Mesothelial cell of epicardium (in vitro differentiated cells): ENCODE results near the gene ASCC1. TPM values are rescaled to one million over a fixed set of nuclear protein-coding genes. Genes with fewer than 3 reads are reported as not detected.
"Not testable (repeated sequence)": the region's sequence is repeated elsewhere in the genome, so short reads cannot be mapped to it uniquely, and the experiment has no call there.

Experiments used
- DNase-seq, 2 experiments: peaks; one replicate each; pipeline ENCODE4 v3.0.0; 2021; ENCODE audit warnings: low spot score in 2 of 2; ENCODE audit not compliant: unreplicated experiment in 2 of 2
- H3K27ac Mint-ChIP-seq: 2 replicates; pipeline ENCODE4 v1.8.0; 2021; ENCODE audit warnings: mixed read lengths
- H3K27me3 Mint-ChIP-seq: 2 replicates; pipeline ENCODE4 v1.8.0; 2021; ENCODE audit warnings: low read depth, mixed read lengths
- H3K36me3 Mint-ChIP-seq: 2 replicates; pipeline ENCODE4 v1.8.0; 2021; ENCODE audit warnings: mixed read lengths
- H3K4me1 Mint-ChIP-seq: 2 replicates; pipeline ENCODE4 v1.8.0; 2021; ENCODE audit warnings: mixed read lengths
- H3K4me3 Mint-ChIP-seq: 2 replicates; pipeline ENCODE4 v1.8.0; 2021; ENCODE audit warnings: mild to moderate bottlenecking, moderate library complexity, mixed read lengths
- H3K9me3 Mint-ChIP-seq: 2 replicates; pipeline ENCODE4 v1.8.0; 2021; ENCODE audit warnings: mixed read lengths
- total RNA-seq: library from RNA; stranded (reverse); gene quantifications from 3 replicates; pipeline ENCODE4 v1.2.1, GENCODE V29; 2021
- TF ChIP-seq, protein P1 (sequence below): fragments of 200-600 bp; sonication (generic); IDR thresholded peaks from one replicate; pipeline ENCODE4 v1.5.0; 2021; ENCODE audit warnings: antibody characterized with exemption; ENCODE audit not compliant: unreplicated experiment

Gene ASCC1
- total RNA-seq, 1 donor from 2014 or later: 36.6 TPM

DNA sequence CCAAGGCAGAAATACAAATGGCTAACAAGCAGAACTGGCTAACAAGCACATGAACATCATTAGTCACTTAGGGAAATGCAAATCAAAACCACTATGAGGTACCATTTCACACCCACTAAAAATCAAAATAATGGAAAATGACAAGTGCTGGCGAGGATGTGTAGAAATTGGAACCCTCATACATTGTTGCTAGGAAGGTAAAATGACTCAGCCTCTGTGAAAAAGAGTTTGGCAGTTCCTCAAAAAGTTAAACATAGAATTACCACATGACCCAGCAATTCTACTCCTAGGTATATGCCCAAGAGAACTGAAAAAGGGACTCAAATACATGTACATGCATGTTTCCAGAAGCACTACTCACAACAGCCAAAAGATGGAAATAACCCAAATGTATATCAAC lies 53.1 kb downstream of the ASCC1 start:
- Mint-ChIP-seq H3K27me3 (no peaks in the 10 kb centered on the region), H3K4me1 (peaks cover 2% of the 10 kb centered on the region), H3K27ac (no peak overlapping the region), H3K4me3 (no peak overlapping the region), H3K36me3 (peaks cover 19% of the 10 kb centered on the region), H3K9me3 (no peaks in the 10 kb centered on the region)
- TF ChIP-seq, protein P1, sequence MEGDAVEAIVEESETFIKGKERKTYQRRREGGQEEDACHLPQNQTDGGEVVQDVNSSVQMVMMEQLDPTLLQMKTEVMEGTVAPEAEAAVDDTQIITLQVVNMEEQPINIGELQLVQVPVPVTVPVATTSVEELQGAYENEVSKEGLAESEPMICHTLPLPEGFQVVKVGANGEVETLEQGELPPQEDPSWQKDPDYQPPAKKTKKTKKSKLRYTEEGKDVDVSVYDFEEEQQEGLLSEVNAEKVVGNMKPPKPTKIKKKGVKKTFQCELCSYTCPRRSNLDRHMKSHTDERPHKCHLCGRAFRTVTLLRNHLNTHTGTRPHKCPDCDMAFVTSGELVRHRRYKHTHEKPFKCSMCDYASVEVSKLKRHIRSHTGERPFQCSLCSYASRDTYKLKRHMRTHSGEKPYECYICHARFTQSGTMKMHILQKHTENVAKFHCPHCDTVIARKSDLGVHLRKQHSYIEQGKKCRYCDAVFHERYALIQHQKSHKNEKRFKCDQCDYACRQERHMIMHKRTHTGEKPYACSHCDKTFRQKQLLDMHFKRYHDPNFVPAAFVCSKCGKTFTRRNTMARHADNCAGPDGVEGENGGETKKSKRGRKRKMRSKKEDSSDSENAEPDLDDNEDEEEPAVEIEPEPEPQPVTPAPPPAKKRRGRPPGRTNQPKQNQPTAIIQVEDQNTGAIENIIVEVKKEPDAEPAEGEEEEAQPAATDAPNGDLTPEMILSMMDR: no peak
- no peak for DNase-seq

DNA sequence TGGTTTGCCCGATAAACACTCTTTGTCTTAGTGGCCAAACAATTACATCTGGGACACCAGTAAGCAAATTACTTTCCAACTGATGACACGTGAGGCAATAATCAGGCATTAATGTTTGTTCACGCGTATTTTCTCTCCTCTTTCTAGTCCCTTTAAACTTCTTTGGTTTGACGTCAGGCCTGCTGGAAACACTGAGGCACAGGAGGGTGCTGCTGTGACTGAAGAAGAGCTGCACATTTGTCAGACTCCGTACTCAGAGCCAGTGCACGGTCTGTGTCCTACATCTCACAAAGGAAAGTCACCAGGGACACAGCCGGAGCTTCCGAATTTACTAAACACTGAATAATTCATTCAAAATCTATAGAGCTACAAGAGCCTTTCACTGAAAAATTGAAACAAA lies 57.9 kb downstream of the ASCC1 start:
- Mint-ChIP-seq H3K36me3 (peaks cover 14% of the 10 kb centered on the region), H3K4me3 (no peak overlapping the region), H3K27me3 (no peaks in the 10 kb centered on the region), H3K4me1 (peaks cover 7% of the 10 kb centered on the region), H3K9me3 (no peaks in the 10 kb centered on the region), H3K27ac (no peak overlapping the region)
- TF ChIP-seq, protein P1: no peak
- no peak for DNase-seq

DNA sequence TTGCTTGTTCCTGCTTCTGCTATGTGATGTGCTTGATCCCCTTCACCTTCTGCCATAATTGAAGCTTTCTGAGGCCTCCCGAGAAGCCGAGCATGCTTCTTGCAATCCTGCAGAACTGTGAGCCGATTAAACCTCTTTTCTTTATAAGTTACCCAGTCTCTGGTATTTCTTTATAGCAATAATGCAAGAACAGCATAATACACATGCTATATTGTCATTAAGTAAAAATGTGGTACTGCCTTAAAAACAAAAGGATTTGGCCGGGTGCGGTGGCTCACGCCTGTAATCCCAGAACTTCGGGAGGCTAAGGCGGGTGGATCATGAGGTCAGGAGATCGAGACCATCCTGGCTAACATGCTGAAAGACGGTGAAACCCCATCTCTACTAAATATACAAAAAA lies 59.9 kb downstream of the ASCC1 start:
- peaks cover 9% of the 10 kb centered on the region for H3K36me3 Mint-ChIP-seq
- no peak overlapping the region for H3K27ac Mint-ChIP-seq
- H3K27me3 Mint-ChIP-seq: no peaks in the 10 kb centered on the region
- H3K4me1 Mint-ChIP-seq: peaks cover 7% of the 10 kb centered on the region
- TF ChIP-seq, protein P1: no peak
- H3K4me3 Mint-ChIP-seq: no peak overlapping the region
- no peaks in the 10 kb centered on the region for H3K9me3 Mint-ChIP-seq
- no peak for DNase-seq

DNA sequence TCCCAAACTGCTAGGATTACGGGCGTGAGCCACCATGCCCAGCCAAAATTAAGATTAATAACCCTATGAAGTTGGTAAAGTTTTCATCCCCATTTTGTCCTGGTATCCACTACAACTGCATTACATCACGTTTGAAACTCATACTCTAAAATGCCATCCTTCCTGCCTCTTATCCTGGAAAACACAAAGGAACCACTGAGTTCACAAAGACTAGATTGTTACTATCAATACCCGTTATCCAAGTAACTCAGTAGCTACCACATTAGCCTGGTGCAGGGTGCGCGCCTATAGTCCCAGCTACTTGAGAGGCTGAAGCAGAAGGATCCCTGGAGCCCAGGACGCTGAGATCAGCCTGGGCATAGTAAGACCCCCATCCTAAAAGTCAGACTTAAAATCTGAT lies 63.8 kb downstream of the ASCC1 start:
- Mint-ChIP-seq H3K9me3 (no peaks in the 10 kb centered on the region), H3K27me3 (no peaks in the 10 kb centered on the region), H3K27ac (no peak overlapping the region), H3K36me3 (peaks cover 13% of the 10 kb centered on the region), H3K4me1 (peaks cover 5% of the 10 kb centered on the region), H3K4me3 (no peak overlapping the region)
- TF ChIP-seq, protein P1: no peak
- DNase-seq: no peak

DNA sequence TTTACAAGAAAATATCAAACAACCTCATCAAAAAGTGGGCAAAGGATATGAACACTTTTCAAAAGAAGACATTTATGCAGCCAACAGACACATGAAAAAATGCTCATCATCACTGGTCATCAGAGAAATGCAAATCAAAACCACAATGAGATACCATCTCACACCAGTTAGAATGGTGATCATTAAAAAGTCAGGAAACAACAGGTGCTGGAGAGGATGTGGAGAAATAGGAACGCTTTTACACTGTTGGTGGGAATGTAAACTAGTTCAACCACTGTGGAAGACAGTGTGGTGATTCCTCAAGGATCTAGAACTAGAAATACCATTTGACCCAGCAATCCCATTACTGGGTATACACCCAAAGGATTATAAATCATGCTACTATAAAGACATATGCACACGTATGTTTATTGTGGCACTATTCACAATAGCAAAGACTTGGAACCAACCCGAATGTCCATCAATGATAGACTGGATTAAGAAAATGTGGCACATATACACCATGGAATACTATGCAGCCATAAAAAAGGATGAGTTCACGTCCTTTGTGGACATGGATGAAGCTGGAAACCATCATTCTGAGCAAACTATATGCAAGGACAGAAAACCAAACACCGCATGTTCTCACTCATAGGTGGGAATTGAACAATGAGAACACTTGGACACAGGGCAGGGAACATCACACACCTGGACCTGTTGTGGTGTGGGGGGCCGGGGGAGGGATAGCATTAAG lies 65.2 kb downstream of the ASCC1 start:
- H3K4me1 Mint-ChIP-seq, H3K9me3 Mint-ChIP-seq, H3K4me3 Mint-ChIP-seq, H3K27me3 Mint-ChIP-seq, DNase-seq, H3K27ac Mint-ChIP-seq: not testable (repeated sequence)
- H3K36me3 Mint-ChIP-seq: peaks cover 13% of the 10 kb centered on the region

DNA sequence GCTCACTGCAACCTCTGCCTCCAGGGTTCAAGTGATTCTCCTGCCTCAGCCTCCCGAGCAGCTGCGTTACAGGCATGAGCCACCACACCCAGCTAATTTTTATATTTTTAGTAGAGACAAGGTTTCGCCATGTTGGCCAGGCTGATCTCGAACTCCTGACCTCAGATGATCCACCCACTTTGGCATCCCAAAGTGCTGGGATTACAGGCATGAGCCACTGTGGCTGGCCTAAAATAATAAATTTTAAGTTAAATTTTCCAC lies 68.8 kb downstream of the ASCC1 start:
- not testable (repeated sequence) for DNase-seq, H3K27me3 Mint-ChIP-seq, H3K4me3 Mint-ChIP-seq, H3K36me3 Mint-ChIP-seq, H3K9me3 Mint-ChIP-seq, H3K27ac Mint-ChIP-seq, H3K4me1 Mint-ChIP-seq
